Psoas muscle (tissue), 8 donors: ENCODE results near the gene FCMR. TPM values are rescaled to one million over a fixed set of nuclear protein-coding genes. Genes with fewer than 3 reads are reported as not detected.

Source experiments
- ATAC-seq, 4 donors: fragments of 200-7000 bp; cut with Tn5 transposase; one replicate each; pipeline ENCODE4 v1.9.1; 2020; ENCODE audit warnings: moderate library complexity in 3 of 4, mild to moderate bottlenecking in 2 of 4
- DNase-seq, 2 donors: peaks; one replicate each; pipeline ENCODE4 v3.0.0-alpha.2; 2020
- H3K27ac ChIP-seq: fragments of 200-600 bp; one replicate; pipeline ENCODE4 v1.8.0; 2022
- H3K27me3 ChIP-seq, 3 donors: fragments of 200-600 bp in 1 of 3; one replicate each; pipeline versions ENCODE4 v1.6.1 to v1.8.0; 2013 to 2022; ENCODE audit warnings: low read length in 2 of 3, mild to moderate bottlenecking in 2 of 3, moderate library complexity in 1 of 3; ENCODE audit not compliant: insufficient read depth in 3 of 3
- H3K36me3 ChIP-seq, 2 donors: fragments of 200-600 bp in 1 of 2; one replicate each; pipeline versions ENCODE4 v1.6.1 to v1.8.0; 2013 to 2022; ENCODE audit warnings: low read depth in 1 of 2, mild to moderate bottlenecking in 1 of 2, moderate library complexity in 1 of 2; ENCODE audit not compliant: insufficient read depth in 1 of 2
- H3K4me1 ChIP-seq: fragments of 200-600 bp; one replicate; pipeline ENCODE4 v1.8.0; 2022
- H3K4me3 ChIP-seq: fragments of 200-600 bp; one replicate; pipeline ENCODE4 v1.8.0; 2022; ENCODE audit warnings: mild to moderate bottlenecking
- H3K9me3 ChIP-seq: fragments of 200-600 bp; one replicate; pipeline ENCODE4 v1.8.0; 2022
- CTCF ChIP-seq: fragments of 200-600 bp; IDR thresholded peaks from one replicate; pipeline ENCODE4 v1.8.0; 2022; ENCODE audit warnings: antibody characterized with exemption
- WGBS, 3 donors: extraction: QIAGEN DNeasy Blood & Tissue Kit; methylation state at CpG; one replicate each; pipeline versions ENCODE4 v1.1.6 to v1.1.7; 2013; 5-methylcytosine and 5-hydroxymethylcytosine counted together
- intact Hi-C, 2 donors: fragments of 100-400 bp; cut with DNase I; formaldehyde crosslinking; loops; one replicate each; pipeline versions ENCODE4 v1.11.0 to v1.14.2; 2022
- polyA plus RNA-seq, 3 donors: library from polyadenylated mRNA; stranded (reverse); fragments of 200-250 nt; gene quantifications; one replicate each; pipeline ENCODE4 v1.2.3, GENCODE V29; 2013
- total RNA-seq, 4 donors: library from RNA; stranded (reverse); fragmentation: NEBNext Ultra II Directional in 2 of 4; extraction: Animal tissue kit (Norgen Biotek cat#: 25700) in 2 of 4; gene quantifications; one replicate each; pipeline versions ENCODE4 v1.2.1 to v1.2.4, GENCODE V29; 2021 to 2023
- donor health status: healthy with polysubstance abuse.
- donor health status: DM: no; HTN: no; CAD: no; lungs with moderate emphysema.
- donor health status: Bipolar disorder and iron deficiency.
- donor health status: healthy.
- donor health status: DM: yes; HTN: yes; CAD: no.
- donor health status: DM: no; HTN: no; CAD: no.
- donor health status: DM: no; HTN: no; CAD: no.
- donor health status: DM: yes; HTN: yes; CAD: no.

The FCMR gene
- total and polyA plus RNA-seq, 7 donors: 1.0 to 29.5 (median 4.4) TPM

GRCh38 chr1:206967096-206967849 is 45.5 kb upstream of the FCMR start:
- Histone ChIP-seq H3K4me1 (no peaks in the 10 kb centered on the region), H3K27me3 (peaks cover 0 to 11% (median 0%) of the 10 kb centered on the region in 3 donors), H3K9me3 (no peaks in the 10 kb centered on the region), H3K27ac (no peak overlapping the region), H3K4me3 (no peak overlapping the region), H3K36me3 (no peaks in the 10 kb centered on the region)
- 67 to 73% (median 71%) methylated on average over 8 of the region's 8 CpGs for WGBS, 3 donors
- intact Hi-C loops: no loop called here
- TF ChIP-seq CTCF: no peak
- ATAC-seq (no peak), DNase-seq (no peak)

- no peaks in the 10 kb centered on the region for H3K36me3 ChIP-seq
- no peak for DNase-seq
- no peak for ATAC-seq
- H3K9me3 ChIP-seq: no peaks in the 10 kb centered on the region
- intact Hi-C loops: no loop called here
- peaks cover 0 to 7% (median 0%) of the 10 kb centered on the region in 3 donors for H3K27me3 ChIP-seq
- 81 to 83% (median 82%) methylated on average over 2 of the region's 2 CpGs for WGBS, 3 donors
- no peak for TF ChIP-seq CTCF
- H3K4me1 ChIP-seq: no peaks in the 10 kb centered on the region
- H3K4me3 ChIP-seq: no peak overlapping the region
- H3K27ac ChIP-seq: no peak overlapping the region
Measured at GRCh38 chr1:206965781-206966180, 44.0 kb upstream of the FCMR start.

GRCh38 chr1:206963740-206964139 is 42.0 kb upstream of the FCMR start:
- intact Hi-C loops: no loop called here
- no peak overlapping the region for H3K27ac ChIP-seq
- no peaks in the 10 kb centered on the region for H3K36me3 ChIP-seq
- no peak for DNase-seq
- H3K4me3 ChIP-seq: no peak overlapping the region
- ATAC-seq: no peak
- no peak for TF ChIP-seq CTCF
- H3K9me3 ChIP-seq: no peaks in the 10 kb centered on the region
- WGBS, 3 donors: 75 to 82% (median 81%) methylated on average over 1 of the region's 1 CpG
- H3K4me1 ChIP-seq: no peaks in the 10 kb centered on the region
- H3K27me3 ChIP-seq: no peaks in the 10 kb centered on the region

- H3K27me3 ChIP-seq: no peaks in the 10 kb centered on the region
- DNase-seq: no peak
- H3K9me3 ChIP-seq: no peaks in the 10 kb centered on the region
- no peak overlapping the region for H3K4me3 ChIP-seq
- intact Hi-C loops: no loop called here
- no peak for ATAC-seq
- no peaks in the 10 kb centered on the region for H3K36me3 ChIP-seq
- no peaks in the 10 kb centered on the region for H3K4me1 ChIP-seq
- H3K27ac ChIP-seq: no peak overlapping the region
- no peak for TF ChIP-seq CTCF
- 79 to 82% (median 82%) methylated on average over 5 of the region's 5 CpGs for WGBS, 3 donors
Measured at GRCh38 chr1:206963119-206963712, 41.5 kb upstream of the FCMR start.
